Activated CD8-positive, alpha-beta memory T cell treated with anti-CD3 and anti-CD28 coated beads, Interleukin-2, amount 50 U/mL, for 24 hours (primary cell): ENCODE measurements around the gene DCUN1D2.

ENCODE experiments used
- DNase-seq: peaks from one replicate; pipeline ENCODE4 v3.0.0-alpha.2; 2020; ENCODE audit errors: extremely low read depth

DCUN1D2 gene

DNA sequence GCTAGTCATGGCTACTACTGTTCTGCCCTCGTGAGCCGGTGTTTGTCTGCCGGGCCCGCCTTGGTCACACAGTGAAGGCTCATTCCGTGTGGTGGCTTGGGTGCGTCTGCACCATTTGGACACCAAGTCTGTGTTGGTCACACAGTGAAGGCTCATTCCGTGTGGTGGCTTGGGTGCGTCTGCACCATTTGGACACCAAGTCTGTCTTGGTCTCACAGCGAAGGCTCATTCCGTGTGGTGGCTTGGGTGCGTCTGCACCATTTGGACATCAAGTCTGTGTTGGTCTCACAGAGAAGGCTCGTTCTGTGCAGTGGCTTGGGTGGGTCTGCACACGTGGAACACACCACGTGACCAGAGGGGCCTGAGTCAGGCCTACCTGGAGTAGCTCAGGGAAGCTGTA is 29.0 kb upstream of the DCUN1D2 start:
- DNase-seq = no peak

DNA sequence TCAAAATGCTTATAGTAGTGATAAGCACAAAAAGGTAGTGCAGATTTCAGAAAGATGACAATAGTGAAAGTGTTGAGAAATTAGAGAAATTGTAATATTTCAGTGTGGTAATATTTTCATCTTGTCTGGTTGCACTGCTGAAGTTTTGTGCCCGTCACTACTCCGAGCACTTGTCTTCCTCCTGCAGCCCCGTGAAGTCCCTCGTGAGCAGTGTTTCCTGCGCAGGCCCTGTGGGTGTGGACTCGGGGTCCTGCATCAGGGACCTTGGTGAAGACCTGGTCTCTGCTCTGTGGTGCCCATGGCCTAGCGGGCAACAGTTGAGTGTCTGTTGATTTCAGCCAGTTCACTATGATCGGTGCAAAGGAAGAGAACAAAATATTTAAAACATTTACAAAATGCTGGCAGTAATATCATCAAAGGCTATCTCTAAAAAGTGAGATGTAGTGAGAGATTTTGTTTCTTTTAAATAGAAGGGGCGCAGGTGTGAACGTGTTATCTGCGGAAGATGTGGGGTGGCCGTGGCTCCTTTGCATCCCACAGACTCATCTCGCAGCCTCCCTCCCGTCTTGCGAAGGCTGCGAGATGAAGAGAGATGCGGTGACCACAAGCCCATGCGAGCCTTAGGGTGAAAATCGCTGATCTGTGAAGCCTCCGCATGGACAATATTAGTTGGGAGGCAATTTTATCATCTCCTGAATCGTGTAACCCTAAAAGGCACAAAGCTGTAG is 27.7 kb upstream of the DCUN1D2 start:
- no peak for DNase-seq

DNA sequence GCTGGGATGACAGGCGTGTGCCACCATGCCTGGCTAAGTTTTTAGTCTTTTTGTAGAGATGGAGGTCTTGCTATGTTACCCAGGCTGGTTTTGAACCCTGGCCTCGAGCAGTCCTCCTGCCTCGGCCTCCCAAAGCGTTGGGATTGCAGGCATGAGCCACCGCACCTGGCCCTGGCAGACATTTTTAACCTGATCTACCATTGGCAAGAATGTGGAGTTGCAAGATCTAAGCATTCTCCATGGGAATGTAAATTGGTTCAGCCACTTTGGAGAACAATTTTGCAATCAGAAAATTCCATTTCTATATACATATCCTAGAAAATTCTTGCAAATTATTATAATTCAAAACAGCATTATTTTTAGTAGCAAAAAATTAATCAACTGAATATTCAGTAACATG is 24.3 kb upstream of the DCUN1D2 start:
- DNase-seq = no peak

DNA sequence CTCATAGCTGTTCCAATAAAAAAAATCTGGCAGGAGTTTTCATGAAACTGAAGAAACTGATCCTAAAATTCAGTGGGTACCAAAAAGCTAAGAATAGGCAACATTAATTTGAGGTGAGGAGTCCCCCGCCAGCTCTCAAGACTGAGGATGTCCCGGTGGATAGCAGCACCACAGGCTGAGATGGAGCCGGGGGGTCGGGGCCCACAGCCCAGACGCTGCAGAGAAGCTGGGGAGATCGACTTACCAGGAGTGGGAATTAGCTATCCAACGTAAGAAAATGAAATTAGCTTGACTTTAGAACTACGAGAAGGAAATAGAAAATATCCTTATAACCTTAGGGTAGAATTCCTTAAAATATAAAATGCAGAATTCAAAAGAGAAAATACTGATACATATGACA is 23.2 kb upstream of the DCUN1D2 start:
- no peak for DNase-seq

DNA sequence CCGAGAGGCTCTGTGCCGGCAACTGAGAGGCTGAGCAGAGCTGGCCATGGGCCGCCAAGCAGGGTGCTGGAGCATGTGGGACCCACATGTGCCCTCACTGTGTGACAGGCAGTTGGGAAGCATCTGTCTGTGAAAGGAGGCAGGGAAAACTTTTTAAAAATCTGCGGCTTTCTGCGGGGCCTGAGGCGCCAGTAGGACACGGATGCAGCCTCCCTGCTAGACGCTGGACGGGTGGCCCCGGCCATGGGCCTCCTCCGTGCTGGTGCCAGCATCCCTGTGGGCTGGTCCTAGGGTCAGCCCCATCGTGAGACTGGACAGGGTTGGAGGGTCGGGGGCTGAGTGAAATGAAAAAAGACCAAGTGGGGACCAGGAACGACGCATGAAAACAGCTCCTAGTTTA is 20.9 kb upstream of the DCUN1D2 start:
- no peak for DNase-seq

- DNase-seq = no peak
Measured at GRCh38 chr13:113510871-113511270, 20.4 kb upstream of the DCUN1D2 start.

DNA sequence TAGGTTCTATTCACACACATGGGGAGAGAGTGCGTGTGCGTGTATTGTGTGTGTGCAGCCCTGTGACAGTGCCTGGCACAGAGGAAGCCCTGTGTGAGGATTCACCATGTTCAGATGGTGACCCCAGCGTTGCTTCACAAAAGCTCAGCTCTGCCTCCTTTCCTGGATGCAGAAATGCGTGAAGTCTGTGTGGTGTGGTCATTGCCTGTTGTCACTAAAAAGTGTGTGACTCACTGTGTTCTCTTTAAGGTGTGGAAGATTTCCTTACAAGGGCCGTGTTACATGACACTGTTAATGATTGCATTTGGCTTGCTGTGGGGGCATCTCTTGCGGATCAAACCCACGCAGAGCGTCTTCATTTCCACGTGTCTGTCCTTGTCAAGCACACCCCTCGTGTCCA is 19.5 kb upstream of the DCUN1D2 start:
- DNase-seq = no peak

- no peak for DNase-seq
Measured at GRCh38 chr13:113508521-113509254, 18.2 kb upstream of the DCUN1D2 start.

DNA sequence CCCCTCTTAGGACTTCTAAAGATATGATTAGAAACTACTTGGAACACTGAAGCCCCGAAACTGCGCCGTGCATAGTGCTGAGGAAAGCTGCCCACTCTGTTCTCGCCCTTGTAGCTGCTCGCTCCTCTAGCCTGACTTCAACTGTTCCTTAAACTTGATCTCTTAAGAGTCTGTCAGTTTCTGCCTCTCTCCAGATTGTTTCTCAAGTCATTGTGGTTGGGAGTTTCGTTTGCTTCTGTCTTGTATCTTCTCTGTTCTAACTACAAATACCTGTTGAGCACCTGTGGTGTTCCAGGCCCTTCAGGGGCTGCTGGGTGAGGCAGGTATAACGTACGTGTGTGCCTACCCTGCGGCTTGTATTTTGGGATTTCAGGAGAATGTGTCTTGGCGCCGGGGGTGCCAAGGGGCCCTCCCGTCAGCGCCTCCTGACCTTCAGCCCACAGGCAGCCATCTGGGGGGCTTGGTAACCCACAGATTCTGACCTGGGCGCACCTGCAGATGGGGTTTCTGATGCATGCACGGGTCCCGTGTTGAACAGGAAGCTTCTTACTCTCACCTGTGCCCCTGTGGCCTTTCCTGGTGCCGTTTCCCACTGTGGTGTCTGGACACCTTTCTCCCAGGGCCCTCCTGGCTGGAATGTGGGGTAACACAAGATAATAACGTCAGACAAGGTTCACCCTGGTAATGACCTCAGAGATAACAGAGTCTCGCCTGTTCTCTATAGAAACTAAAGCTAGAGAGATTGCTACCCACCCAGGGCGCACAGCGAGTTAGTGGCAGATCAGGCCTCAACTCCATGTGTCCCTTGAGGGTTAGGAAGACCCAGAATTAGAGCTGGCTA is 17.2 kb upstream of the DCUN1D2 start:
- DNase-seq = no peak

DNA sequence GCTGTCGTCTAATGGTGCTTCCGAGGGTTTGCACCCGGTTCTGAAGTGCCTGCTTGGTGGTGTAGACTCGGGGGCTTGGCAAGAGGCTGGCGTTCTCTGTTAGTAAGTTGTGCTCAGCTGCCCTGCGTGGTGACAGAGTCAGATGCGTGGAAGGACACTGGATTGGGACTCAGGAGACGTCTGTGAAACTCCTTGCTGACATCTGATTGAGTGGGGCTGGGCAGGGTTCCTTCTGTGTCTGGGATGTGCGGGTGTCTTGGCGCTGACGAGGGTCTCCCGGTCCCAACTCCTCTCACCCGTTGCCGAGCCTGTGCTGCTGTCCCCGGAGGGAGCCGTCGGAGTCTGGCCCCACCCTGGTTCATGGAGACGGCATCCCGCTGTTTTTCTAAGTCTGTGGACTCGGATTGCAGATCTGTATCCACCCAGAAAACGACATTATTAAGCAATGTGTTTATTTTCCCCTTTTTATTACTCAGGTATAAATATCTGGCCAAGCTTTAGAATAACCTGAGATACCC is 16.4 kb upstream of the DCUN1D2 start:
- no peak for DNase-seq

DNA sequence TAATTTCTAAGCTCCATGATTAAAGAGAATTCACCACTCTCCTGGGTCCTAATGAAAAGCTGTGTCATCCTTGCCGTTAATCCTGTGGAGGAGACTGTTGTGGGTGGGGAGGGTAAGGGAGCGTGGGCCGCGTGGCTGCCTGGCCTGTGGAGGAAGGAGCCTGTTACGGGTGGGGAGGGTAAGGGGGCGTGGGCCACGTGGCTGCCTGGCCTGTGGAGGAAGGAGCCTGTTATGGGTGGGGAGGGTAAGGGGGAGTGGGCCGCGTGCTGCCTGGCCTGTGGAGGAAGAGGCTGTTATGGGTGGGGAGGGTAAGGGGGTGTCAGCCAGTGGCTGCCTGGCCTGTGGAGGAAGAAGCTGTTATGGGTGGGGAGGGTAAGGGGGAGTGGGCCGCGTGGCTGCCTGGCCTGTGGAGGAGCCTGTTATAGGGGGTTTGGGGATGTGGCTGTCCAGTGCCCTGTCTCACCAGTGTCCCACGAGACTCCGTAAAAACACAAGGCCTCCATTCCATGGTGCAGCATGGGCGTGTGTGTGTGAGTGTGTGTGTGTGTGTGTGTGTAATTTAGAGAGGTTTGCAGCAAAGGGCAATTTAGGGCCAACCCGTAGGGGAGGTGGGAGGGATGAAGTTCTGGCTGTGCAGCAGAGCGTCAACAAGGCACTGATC is 15.6 kb upstream of the DCUN1D2 start:
- DNase-seq = no peak

DNA sequence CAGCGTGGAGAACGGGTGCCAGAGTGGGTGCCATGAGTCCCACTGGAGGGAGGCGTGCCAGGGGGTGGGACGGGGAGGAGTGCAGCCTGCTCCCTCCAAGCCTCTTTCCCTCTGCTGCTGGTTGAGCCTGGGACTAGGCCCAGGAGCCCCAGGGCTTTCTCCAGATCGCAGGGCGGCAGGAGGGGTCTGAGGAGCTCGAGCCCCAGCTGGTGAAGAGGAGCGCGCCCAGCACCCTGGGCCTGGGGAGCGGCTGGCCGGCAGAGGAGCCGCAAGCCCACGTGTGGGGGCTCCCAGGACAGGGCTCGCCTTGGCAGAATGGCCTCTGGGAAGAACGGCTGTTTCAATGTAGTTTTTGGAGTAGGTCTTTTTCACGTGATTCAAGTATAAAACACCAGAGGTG is 12.2 kb upstream of the DCUN1D2 start:
- DNase-seq = no peak

DNA sequence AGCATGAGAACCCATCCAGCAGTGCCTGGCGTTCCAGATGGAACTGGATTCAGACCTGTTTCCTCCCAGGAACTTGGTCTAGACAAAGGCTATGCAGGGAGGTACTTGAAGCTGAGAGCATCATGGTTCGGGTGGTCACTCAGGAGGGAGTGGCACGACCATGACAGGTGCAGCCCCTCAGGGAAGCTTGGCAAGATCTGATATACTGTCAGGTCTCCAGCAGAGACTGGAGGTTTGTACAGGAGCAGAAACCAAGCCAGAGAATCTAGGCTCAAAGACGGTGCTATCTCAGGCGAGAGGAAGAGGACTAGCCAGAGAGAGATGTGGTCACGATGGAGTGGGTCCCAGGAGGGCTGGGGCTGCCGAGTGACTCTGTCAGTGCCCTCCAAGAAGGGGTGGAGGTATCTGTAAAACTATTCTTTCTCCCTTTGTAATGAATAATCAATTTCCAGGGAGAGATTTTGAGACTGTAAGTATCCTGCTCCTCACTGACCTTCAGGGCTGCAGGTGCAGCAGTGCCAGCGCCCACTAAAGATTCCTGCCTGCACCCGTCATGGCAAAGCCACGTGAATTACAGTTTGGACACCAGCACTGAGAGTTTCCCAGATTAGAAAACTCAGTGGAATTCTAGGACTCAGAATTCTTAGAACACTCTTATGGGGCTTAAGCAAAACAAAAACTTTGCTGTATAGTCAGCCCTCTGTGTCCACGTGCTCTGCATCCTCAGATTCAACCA is 10.2 kb upstream of the DCUN1D2 start:
- DNase-seq = no peak

- no peak for DNase-seq
Measured at GRCh38 chr13:113499936-113500335, 9.4 kb upstream of the DCUN1D2 start.

DNA sequence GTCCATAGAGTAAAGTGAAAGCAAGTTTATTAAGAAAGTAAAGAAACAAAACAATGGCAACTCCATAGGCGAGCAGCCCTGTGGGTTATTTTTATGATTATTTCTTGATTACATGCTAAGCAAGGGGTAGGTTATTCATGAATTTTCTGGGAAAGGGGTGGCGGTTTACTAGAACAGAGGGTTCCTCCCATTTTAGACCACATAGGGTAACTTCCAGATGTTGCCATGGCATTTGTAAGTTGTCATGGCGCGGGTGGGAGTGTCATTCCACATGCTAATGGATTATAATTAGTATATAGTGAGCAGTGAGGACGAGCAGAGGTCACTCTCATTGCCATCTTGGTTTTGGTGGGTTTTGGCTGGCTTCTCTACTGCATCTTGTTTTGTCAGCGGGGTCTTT is 8.4 kb upstream of the DCUN1D2 start:
- DNase-seq = no peak

GRCh38 chr13:113497217-113497616 is 6.7 kb upstream of the DCUN1D2 start:
- DNase-seq = no peak

DNA sequence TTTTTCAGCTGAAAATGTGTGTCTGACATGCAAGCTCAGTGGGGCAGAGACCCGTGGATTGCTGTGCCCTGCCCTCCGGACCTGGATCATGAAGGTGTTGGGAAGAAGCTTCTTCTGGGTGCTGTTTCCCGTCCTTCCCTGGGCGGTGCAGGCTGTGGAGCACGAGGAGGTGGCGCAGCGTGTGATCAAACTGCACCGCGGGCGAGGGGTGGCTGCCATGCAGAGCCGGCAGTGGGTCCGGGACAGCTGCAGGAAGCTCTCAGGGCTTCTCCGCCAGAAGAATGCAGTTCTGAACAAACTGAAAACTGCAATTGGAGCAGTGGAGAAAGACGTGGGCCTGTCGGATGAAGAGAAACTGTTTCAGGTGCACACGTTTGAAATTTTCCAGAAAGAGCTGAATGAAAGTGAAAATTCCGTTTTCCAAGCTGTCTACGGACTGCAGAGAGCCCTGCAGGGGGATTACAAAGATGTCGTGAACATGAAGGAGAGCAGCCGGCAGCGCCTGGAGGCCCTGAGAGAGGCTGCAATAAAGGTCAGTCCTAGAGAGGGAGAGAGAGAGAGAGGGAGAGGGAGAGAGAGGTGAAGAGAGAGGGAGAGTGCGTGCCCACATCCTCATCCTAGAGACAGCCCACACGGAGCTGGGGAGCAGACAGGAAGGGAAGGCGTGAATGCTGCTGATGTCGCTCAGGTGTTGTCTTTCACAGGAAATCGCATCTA is 5.1 kb upstream of the DCUN1D2 start:
- DNase-seq = no peak

DNA sequence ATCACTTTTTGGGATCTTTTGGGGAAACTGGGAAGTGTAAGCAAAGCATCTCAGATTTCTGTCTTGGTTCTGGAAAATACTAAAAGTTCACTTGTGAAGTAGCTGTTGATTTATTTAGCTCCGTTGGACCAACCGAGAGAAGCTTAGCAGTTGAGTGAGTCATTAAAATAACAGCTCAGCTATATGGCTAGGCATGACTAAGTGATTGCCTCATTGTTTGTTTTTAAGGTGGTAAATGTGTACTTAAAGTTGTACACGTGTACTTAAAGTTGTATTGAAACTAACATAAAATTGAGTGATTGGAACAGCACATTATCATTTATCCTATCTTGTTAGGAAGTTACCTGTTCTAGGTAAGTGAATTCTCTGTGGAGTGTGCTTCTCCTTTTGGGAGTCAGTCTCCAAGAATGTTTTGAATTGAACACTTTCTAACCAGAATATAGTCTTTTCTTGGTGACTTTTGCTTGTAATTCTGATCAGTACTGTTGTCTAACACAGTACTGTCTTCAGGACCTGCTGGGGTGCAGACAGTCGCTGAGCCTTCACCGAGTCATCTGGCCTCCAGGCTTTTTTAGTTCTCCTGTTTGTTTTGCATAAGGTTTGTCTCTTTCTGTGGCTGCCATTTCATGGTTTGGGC is 2.9 kb upstream of the DCUN1D2 start:
- no peak for DNase-seq

- no peak for DNase-seq
Measured at GRCh38 chr13:113491982-113492381, 1.5 kb upstream of the DCUN1D2 start.

GRCh38 chr13:113491418-113491883 is 940 bp upstream of the DCUN1D2 start:
- DNase-seq = no peak
